ENCODE measurements around the gene GNRHR.

DNA sequence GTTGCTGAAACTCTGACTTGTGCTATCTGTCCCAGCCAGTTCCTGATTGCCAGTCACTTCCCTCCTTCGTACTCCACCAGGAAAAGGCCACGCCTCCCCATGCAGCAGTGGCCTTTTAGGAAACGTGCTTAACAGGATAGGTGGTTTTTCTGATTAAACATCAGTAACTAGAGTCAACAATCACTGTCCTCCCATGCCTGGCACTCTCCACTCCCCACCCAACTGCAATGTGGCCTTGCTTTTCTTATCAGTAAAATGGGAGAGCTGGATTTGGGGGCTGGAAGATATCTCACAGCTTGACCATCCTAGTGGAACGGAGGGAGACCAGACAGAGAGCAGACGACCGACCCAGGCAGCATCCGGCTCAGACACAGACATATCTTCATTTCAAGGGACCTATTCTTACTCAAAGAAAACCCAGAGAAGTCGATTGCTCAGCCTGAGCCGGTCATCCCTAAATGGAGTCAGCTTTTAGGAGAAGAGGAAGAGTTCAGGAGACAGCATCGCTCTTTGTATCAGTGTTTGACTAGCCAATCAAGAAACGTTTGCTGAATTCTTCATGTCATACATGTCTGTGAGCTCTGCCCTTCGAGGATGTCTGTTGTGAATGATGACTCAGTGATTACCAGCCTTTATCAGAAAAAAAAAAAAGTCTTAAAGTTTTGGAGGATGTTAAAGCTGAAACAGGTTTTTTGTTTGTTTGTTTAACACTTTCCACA is 40.5 kb downstream of the GNRHR start:
- TF ChIP-seq, protein P1, sequence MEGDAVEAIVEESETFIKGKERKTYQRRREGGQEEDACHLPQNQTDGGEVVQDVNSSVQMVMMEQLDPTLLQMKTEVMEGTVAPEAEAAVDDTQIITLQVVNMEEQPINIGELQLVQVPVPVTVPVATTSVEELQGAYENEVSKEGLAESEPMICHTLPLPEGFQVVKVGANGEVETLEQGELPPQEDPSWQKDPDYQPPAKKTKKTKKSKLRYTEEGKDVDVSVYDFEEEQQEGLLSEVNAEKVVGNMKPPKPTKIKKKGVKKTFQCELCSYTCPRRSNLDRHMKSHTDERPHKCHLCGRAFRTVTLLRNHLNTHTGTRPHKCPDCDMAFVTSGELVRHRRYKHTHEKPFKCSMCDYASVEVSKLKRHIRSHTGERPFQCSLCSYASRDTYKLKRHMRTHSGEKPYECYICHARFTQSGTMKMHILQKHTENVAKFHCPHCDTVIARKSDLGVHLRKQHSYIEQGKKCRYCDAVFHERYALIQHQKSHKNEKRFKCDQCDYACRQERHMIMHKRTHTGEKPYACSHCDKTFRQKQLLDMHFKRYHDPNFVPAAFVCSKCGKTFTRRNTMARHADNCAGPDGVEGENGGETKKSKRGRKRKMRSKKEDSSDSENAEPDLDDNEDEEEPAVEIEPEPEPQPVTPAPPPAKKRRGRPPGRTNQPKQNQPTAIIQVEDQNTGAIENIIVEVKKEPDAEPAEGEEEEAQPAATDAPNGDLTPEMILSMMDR (conservative IDR thresholded peaks at IDR 0.05; ENCODE audit: low read depth in 2 of 2), result no peak
- no peak for TF ChIP-seq JUNB (IDR thresholded peaks at IDR 0.05; ENCODE audit: unreplicated experiment)
- TF ChIP-seq EZH2 (IDR thresholded peaks at IDR 0.05; ENCODE audit: low read depth, unreplicated experiment), result no peak

All from GM23338 (cell line).